Measurements from ENCODE around the gene ADM.
A peak's percentile ranks its signal among the peaks of the same experiment; 100 is the strongest.

ADM gene

DNA sequence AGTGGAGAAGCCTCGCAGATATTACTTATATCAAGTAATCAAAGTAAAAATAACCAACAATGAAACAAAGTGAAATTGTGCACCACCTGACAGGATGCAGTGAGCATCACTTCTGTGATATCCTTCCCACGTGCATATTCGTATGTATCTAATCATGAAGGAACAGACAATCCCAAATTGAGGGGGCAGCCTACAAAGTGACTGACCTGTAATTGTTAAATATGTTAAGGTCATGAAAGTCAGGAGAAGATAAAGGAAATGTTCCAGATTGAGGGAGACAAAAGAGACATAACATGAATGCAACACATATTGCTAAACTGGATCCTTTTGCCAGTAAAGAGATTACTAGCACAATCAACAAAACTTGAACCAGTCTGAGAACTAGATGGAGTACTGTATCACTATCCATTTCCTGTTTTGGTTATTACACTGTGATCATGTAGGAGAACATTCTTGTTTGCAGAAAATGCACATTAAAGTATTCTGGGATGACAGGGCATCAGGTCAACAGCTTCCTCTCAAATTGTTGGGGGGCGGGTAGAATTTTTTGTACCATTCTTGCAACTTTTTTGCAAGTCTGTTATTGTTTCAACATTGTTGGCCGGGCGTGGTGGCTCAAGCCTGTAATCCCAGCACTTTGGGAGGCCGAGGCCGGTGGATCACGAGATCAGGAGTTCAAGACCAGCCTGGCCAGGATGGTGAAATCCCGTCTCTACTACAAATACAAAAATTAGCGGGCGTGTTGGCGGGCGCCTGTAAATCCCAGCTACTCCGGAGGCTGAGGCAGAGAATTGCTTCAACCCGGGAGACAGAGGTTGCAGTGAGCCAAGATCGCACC lies 12.9 kb upstream of the ADM start:
- no peak for DNase-seq (ENCODE audit: low spot score)

DNA sequence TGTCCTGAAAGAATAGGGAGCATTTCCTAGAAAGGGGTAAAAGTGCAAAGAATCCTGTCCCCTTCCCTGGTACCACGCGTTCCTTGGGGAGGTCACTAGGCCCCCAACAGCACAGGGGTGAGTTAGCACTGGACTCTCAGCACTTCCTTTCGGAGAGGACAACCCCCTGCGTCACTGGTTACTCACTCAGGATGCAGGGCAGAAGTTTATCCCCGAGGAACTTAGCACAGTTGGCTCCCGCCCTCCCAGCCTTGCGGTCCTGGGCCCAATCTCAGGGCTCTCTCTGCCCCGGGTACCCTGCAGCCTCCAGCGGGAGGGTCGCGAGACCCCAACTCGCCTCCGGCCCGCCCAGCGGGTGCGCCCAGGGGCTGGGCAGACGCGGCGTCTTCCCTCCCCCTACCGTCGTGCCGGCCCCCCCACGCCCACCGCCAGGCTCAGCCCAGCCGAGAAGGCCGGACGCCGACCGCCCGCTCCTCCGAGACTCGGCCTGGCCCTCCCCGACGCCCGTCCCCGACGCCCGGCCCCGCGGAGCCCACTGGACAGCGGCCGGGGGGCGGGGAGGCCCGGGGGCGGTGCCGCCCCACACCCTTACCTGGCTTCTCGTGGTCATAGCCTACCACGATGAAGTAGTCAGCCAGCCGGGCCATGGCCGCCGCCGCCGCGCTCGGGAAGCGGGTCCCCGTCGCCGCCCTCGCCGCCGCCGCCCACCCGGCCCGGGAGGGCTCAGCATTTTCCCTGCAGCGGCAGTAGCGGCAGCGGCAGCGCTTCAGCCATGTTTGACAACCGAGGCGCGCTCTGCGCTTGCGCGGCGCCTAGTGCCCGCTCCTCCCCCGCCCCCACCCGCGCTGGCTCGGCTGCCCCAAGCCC lies 11.2 kb upstream of the ADM start, which contains the start of gene SBF2:
Gene SBF2 (minus strand): TSS at position 797 of the 867 bp plus-strand sequence. CDS start 150 bp downstream, at position 647.
- DNase-seq (ENCODE audit: low spot score) = peak; percentile 85

- peak; percentile 12 for DNase-seq (ENCODE audit: low spot score)
Measured at GRCh38 chr11:10294290-10294953, 10.5 kb upstream of the ADM start.

GRCh38 chr11:10295064-10295901 lies 9.6 kb upstream of the ADM start:
- DNase-seq (ENCODE audit: low spot score) = no peak

DNA sequence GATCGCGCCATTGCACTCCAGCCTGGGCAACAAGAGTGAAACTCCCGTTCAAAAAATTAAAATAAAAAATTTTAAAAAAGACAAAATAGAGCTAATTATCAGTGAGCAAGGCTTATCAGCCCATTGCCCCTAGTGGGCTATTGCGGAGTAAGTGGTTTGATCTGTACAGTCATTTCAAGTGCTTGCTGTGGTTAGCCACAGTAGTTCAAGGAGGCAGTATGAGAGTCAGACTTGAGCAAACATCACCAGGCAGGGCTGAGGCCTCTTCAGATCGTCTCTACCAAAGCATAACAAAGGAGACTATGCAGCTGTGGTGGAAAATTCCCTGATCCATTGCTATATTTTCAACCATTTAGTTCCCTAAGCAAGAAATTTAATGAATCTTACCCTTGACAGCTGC lies 6.5 kb upstream of the ADM start:
- DNase-seq (ENCODE audit: low spot score) = peak; percentile 14

GRCh38 chr11:10301656-10302358 lies 3.1 kb upstream of the ADM start:
- no peak for DNase-seq (ENCODE audit: low spot score)

DNA sequence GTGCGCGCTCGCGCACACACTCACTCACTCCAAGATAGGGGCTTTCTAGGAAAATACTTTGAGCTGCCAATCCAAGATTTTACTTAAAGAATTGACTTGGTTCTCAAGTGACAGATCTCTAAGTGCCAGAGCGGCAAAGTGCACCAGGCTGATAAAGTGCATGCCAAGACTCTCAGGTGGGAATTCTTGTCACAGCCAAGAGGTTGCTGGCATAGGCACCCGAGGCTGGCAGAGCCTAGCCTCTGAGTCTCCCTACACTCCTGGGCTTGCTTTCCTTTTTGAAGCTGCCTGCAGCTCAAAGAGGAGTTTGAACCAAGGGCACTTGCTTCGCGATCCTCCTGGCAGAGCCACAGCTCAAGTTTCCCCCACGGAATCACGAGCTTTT lies 2.5 kb upstream of the ADM start:
- no peak for DNase-seq (ENCODE audit: low spot score)

GRCh38 chr11:10302744-10303557 lies 1.9 kb upstream of the ADM start:
- DNase-seq (ENCODE audit: low spot score) = peak; percentile 42

GRCh38 chr11:10303558-10304363 lies 1.1 kb upstream of the ADM start:
- DNase-seq (ENCODE audit: low spot score) = peak; percentile 44

DNA sequence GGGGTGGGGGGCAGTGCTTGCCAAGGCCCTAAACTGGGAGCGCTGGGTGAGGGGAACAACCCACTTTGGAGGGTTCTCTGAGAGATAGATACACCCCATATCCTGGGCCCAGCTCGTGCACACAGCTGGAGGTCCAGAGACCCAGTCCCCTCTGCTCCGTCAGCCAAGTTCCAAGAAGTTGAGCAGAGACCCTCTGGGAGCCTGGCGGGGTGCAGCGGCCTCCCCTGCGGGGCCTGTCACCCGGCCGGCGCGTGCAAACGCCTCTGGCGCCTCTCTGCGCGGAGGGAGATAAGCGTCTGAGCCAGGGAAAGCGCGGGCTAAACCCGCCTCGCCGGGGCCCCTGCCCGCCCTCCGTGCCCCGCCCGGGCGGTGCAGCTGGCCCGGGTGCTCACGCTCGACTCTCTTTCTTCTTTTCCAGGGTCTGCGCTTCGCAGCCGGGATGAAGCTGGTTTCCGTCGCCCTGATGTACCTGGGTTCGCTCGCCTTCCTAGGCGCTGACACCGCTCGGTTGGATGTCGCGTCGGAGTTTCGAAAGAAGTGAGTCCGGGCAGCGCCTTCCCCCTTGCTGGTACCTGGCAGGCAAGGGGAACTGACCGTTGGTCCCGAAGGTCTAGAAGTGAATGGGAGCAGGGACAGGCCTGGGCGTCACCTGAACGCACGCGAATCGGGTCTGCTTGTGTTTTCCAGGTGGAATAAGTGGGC lies 540 bp downstream of the ADM start:
- DNase-seq (ENCODE audit: low spot score) = peak; percentile 30

- peak; percentile 14 for DNase-seq (ENCODE audit: low spot score)
Measured at GRCh38 chr11:10305964-10306918, 1.4 kb downstream of the ADM start.

GRCh38 chr11:10307022-10307399 lies 2.1 kb downstream of the ADM start:
- no peak for DNase-seq (ENCODE audit: low spot score)

- peak; percentile 81 for DNase-seq (ENCODE audit: low spot score)
Measured at GRCh38 chr11:10307400-10308200, 2.7 kb downstream of the ADM start.

DNA sequence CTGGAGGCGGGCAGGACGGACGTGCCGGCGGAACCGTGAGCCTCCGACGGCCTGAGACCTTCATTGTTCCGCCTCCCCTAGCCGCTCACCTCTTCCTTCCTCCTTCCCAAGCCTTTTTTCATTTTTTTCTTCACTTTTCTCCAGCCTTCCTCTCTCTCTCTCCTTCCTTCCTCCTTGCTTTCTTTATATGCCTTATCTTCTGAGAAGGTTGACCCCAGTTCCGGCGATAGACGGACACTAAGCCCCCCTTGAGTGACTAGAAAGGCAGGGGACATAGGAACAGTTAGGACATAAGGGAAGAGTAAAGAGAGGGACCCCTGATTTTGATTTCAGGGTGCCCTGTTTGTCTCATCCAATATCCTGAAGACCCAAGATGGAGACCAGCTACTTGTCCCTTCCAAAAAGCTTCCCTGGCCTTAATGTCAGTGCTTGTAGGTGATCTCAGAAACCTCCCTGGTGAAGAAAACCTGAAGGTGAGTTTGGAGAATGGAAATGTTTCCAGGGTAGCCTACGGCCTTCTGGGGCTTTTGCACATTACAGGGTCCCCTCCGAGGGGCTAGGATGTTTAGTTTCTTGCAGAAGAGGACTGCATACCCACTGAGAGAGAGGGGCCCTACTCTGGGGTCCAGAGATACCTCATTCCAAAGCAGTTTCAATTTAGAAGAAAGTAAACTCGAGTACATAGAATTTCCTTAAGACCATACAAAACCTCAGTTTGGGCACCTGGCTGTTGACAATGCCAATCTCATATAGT lies 3.5 kb downstream of the ADM start:
- DNase-seq (ENCODE audit: low spot score) = no peak

DNA sequence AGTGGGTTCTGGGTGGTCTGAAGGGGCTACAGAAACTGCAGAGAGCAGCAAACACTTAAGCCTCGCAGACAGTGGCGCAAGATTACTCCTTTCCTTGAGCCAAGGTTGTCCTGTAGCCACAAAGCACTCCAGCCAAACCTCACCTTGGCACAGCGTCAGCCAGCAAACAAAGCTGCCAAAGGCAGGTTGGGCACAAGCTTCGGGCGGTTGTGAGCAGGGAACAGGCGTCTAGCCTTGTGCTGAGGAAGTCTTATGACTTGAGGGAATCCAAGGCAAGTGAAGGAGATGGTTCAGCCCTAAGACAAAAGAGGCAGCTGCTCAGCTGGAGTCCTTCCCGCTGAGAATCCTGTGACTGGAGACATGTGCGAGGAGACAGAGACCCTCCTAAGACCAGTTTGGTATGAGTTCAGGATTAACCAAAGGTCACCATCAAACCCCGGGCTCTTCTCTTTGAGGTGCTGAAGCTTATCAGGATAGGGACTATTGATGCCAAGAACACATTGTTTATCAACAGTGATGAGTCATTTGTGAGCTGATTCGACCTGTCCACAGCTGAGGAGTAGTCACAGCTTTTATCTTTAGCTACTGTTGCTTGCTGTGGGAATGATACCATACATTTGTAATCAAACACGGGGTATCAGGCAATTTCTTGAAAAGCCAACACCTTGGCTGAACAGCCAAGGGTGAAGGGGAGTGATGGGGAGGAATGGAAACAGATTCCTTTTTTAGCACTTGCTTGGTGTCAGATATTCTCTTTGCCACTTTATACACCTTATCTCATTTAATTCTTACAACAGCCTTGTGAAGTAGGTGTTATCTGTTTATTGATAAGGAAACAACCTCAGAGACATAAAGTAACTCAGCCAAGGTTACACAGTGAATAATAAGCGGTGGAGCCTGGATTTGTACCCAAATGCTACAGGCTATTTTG lies 4.6 kb downstream of the ADM start:
- DNase-seq (ENCODE audit: low spot score) = no peak
